GM06990 (cell line): ENCODE results near the gene LRMDA.

Experiments used
- DNase-seq: peaks from one replicate; pipeline ENCODE4 v3.0.0-alpha.2; 2011; ENCODE audit not compliant: insufficient read length; ENCODE audit errors: extremely low read depth
- H3K27me3 ChIP-seq: replicated peaks from 2 replicates; pipeline ENCODE4 v1.6.0; 2011; ENCODE audit warnings: low read length; ENCODE audit not compliant: control insufficient read depth, insufficient read depth
- H3K36me3 ChIP-seq: 2 replicates; pipeline ENCODE4 v1.5.1; 2011; ENCODE audit warnings: low read length; ENCODE audit not compliant: control insufficient read depth, insufficient read depth
- H3K4me3 ChIP-seq: replicated peaks from 2 replicates; pipeline ENCODE4 v1.5.1; 2011; ENCODE audit warnings: low read depth, mild to moderate bottlenecking, control low read depth, low read length
- CTCF ChIP-seq: IDR thresholded peaks from 2 replicates; pipeline ENCODE4 v1.5.1; 2011; ENCODE audit warnings: low read length, control low read depth, mild to moderate bottlenecking, inconsistent platforms; ENCODE audit not compliant: insufficient read depth, poor library complexity, severe bottlenecking

LRMDA gene

GRCh38 chr10:76236356-76236755, 804.9 kb downstream of the LRMDA start:
- Histone ChIP-seq H3K36me3 (no peaks in the 10 kb centered on the region), H3K27me3 (no peaks in the 10 kb centered on the region), H3K4me3 (no peak overlapping the region)
- TF ChIP-seq CTCF, result no peak
- DNase-seq, result no peak

GRCh38 chr10:76242956-76243355, 811.5 kb downstream of the LRMDA start:
- Histone ChIP-seq H3K36me3 (no peaks in the 10 kb centered on the region), H3K27me3 (no peaks in the 10 kb centered on the region), H3K4me3 (no peak overlapping the region)
- no peak for TF ChIP-seq CTCF
- no peak for DNase-seq

DNA sequence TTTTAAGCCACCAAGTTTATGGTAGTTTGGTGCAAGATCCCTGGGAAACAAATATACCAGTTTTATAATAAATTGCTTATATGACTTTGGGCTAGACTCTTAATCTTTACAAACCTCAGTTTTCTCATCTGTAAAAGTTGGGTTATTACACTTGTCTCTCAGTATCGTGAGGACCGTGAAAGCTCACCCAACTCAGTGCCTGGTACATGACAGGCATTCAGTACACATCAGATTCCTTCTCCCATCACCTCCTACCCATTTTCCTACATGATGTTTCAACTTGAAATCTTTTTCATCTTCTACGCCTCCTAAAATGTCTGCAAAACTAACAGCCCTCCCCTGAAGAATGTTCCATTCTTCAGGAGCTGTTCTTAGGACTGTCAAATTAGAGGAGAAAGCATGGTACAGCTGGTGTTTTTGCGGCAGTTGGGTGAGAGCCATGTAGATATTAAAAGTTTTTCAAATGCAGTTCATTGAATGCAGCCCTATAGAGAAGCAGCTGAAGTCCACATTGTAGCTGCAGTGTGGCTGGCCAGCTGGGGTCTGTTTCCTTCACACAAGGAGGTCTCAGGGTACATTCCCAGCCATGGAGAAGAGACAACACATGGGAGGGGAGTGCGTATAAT, 812.8 kb downstream of the LRMDA start:
- Histone ChIP-seq H3K36me3 (no peaks in the 10 kb centered on the region), H3K4me3 (no peak overlapping the region), H3K27me3 (no peaks in the 10 kb centered on the region)
- no peak for TF ChIP-seq CTCF
- no peak for DNase-seq

- DNase-seq, result no peak
These were observed 814.6 kb downstream of the LRMDA start for GRCh38 chr10:76245951-76246495.

GRCh38 chr10:76248649-76249200, 817.3 kb downstream of the LRMDA start:
- no peaks in the 10 kb centered on the region for H3K27me3 ChIP-seq
- H3K4me3 ChIP-seq, result no peak overlapping the region
- no peak for TF ChIP-seq CTCF
- DNase-seq, result no peak
- H3K36me3 ChIP-seq, result no peaks in the 10 kb centered on the region

More at GRCh38 chr10:76245951-76246495, 814.6 kb downstream of the LRMDA start:
- TF ChIP-seq CTCF, result no peak
- Histone ChIP-seq H3K36me3 (no peaks in the 10 kb centered on the region), H3K27me3 (no peaks in the 10 kb centered on the region), H3K4me3 (no peak overlapping the region)
